ENCODE results near the gene DGCR6L.
A peak's percentile ranks its signal among the peaks of the same experiment; 100 is the strongest.
"Not testable (repeated sequence)": the region's sequence is repeated elsewhere in the genome, so short reads cannot be mapped to it uniquely, and the experiment has no call there.

The DGCR6L gene

GRCh38 chr22:20319745-20320658 lies at the start of gene DGCR6L:
Gene DGCR6L (minus strand): TSS chr22:20320060. CDS start chr22:20319988, 72 bp downstream.
- peak; percentile 35 for DNase-seq

- DNase-seq: not testable (repeated sequence)
Observed at GRCh38 chr22:20368875-20369274, 49.0 kb upstream of the DGCR6L start.

- DNase-seq: not testable (repeated sequence)
Observed at GRCh38 chr22:20366841-20367240, 47.0 kb upstream of the DGCR6L start.

- not testable (repeated sequence) for DNase-seq
Observed at GRCh38 chr22:20364335-20365260, 44.7 kb upstream of the DGCR6L start.

- not testable (repeated sequence) for DNase-seq
Observed at GRCh38 chr22:20362403-20362802, 42.5 kb upstream of the DGCR6L start.

- not testable (repeated sequence) for DNase-seq
Observed at GRCh38 chr22:20361752-20362229, 41.9 kb upstream of the DGCR6L start.

GRCh38 chr22:20360866-20361751 lies 41.2 kb upstream of the DGCR6L start:
- not testable (repeated sequence) for DNase-seq

GRCh38 chr22:20360261-20360660 lies 40.4 kb upstream of the DGCR6L start:
- not testable (repeated sequence) for DNase-seq

- not testable (repeated sequence) for DNase-seq
Observed at GRCh38 chr22:20358503-20359239, 38.8 kb upstream of the DGCR6L start.

- not testable (repeated sequence) for DNase-seq
Observed at GRCh38 chr22:20357967-20358366, 38.1 kb upstream of the DGCR6L start.

GRCh38 chr22:20356906-20357305 lies 37.0 kb upstream of the DGCR6L start:
- not testable (repeated sequence) for DNase-seq

- not testable (repeated sequence) for DNase-seq
Observed at GRCh38 chr22:20355939-20356636, 36.2 kb upstream of the DGCR6L start.

GRCh38 chr22:20354238-20354975 lies 34.5 kb upstream of the DGCR6L start:
- DNase-seq: no peak

GRCh38 chr22:20352536-20352935 lies 32.7 kb upstream of the DGCR6L start:
- not testable (repeated sequence) for DNase-seq

GRCh38 chr22:20346553-20346952 lies 26.7 kb upstream of the DGCR6L start:
- not testable (repeated sequence) for DNase-seq

- not testable (repeated sequence) for DNase-seq
Observed at GRCh38 chr22:20338291-20338690, 18.4 kb upstream of the DGCR6L start.

- DNase-seq: not testable (repeated sequence)
Observed at GRCh38 chr22:20337807-20338206, 17.9 kb upstream of the DGCR6L start.

- DNase-seq: not testable (repeated sequence)
Observed at GRCh38 chr22:20336561-20336960, 16.7 kb upstream of the DGCR6L start.

GRCh38 chr22:20328569-20328930 lies 8.7 kb upstream of the DGCR6L start:
- DNase-seq: not testable (repeated sequence)

- not testable (repeated sequence) for DNase-seq
Observed at GRCh38 chr22:20325996-20326395, 6.1 kb upstream of the DGCR6L start.

Data from NCI-H2081 treated with DMSO at 0.1 percent for 48 hours (cell line).